ENCODE results near the gene GTF2H4. TPM values are rescaled to one million over a fixed set of nuclear protein-coding genes. Genes with fewer than 3 reads are reported as not detected.

GTF2H4 gene
- total and polyA plus RNA-seq, 10 of the 15 experiments (the other 5 are each of a cell fraction or from before 2014, with no cell fraction given): 1.1 to 43.8 (median 18.9) TPM

DNA sequence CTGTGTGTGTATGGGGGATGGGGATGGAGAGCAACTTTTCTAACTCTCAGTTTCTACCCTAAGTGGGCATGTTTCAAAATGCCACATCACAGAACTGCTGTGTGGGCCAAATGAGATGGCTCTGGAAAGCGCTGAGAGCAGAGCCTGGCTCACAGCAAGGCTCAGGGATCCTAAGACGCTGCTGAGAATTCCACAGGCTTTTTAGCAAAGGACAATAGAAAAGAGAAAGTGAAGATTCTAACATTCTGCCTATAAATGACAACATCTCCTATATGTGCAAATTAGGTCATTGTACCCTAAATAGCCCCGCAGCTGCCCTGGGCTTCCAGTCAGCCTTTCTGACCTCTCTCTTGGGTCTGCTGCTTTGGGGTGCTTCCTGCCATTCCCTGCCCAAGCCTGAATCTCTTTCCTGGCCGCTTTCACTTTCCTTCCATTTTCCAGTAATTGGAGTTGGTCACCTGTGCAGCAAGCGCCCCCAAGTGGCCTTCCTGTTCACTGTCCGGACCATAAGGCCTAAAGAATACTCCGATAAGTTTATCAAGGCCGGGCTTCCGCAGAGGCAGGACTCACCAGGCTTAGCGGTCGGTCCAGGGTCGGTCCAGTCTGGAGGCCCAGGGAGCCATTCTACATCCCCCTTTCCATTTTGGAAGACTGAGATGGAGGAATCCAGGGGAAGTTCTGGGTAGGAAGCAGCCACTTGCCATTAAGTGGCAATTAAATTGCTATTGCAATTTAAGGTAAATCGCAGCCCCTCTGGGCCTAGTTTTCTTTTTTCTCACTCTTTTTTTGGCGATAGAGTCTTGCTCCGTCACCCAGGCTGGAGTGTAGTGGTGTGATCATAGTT, 30.4 kb upstream of the GTF2H4 start (continued):
- TF ChIP-seq, protein P1, sequence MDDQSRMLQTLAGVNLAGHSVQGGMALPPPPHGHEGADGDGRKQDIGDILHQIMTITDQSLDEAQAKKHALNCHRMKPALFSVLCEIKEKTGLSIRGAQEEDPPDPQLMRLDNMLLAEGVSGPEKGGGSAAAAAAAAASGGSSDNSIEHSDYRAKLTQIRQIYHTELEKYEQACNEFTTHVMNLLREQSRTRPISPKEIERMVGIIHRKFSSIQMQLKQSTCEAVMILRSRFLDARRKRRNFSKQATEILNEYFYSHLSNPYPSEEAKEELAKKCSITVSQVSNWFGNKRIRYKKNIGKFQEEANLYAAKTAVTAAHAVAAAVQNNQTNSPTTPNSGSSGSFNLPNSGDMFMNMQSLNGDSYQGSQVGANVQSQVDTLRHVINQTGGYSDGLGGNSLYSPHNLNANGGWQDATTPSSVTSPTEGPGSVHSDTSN (IDR thresholded peaks at IDR 0.05; ENCODE audit: insufficient replicate concordance, low read depth, low read length): no peak
- TF ChIP-seq HDGF (IDR thresholded peaks at IDR 0.05) (no peak; the same call in 1 of the 2 replicates), PAX8 (IDR thresholded peaks at IDR 0.05) (no peak), IKZF1 (conservative IDR thresholded peaks at IDR 0.05) (peak; percentile 98), CBX5 (IDR thresholded peaks at IDR 0.05; ENCODE audit: low read depth) (no peak; the same call in 1 of the 2 replicates), NRF1 (conservative IDR thresholded peaks at IDR 0.05; ENCODE audit: low read depth, low read length) (no peak), RAD51 (IDR thresholded peaks at IDR 0.05) (no peak), RUNX3 (IDR thresholded peaks at IDR 0.05; ENCODE audit: low read length) (no peak; the same call in 1 of the 2 replicates), TCF3 (IDR thresholded peaks at IDR 0.05; ENCODE audit: borderline replicate concordance, insufficient read depth, low read depth, low read length) (no peak), SMC3 (IDR thresholded peaks at IDR 0.05; ENCODE audit: borderline replicate concordance, low read length) (peak; percentile 90), RBBP5 (conservative IDR thresholded peaks at IDR 0.05) (no peak), MYC (IDR thresholded peaks at IDR 0.05; ENCODE audit: insufficient read depth, insufficient read length, insufficient replicate concordance, low read length, severe bottlenecking) (no peak), SIX5 (IDR thresholded peaks at IDR 0.05; ENCODE audit: low read depth, low read length, severe bottlenecking) (no peak), BACH1 (IDR thresholded peaks at IDR 0.05; ENCODE audit: borderline replicate concordance) (0 out of 2 replicates have a peak, but pooled peaks have one; percentile 18), SIN3A (IDR thresholded peaks at IDR 0.05; ENCODE audit: low read depth, low read length) (no peak), DPF2 (IDR thresholded peaks at IDR 0.05) (0 out of 2 replicates have a peak, but pooled peaks have one; percentile 20), SUPT20H (IDR thresholded peaks at IDR 0.05; ENCODE audit: borderline replicate concordance, control insufficient read depth, low read depth, low read length) (no peak)
- TF ChIP-seq, protein P2, sequence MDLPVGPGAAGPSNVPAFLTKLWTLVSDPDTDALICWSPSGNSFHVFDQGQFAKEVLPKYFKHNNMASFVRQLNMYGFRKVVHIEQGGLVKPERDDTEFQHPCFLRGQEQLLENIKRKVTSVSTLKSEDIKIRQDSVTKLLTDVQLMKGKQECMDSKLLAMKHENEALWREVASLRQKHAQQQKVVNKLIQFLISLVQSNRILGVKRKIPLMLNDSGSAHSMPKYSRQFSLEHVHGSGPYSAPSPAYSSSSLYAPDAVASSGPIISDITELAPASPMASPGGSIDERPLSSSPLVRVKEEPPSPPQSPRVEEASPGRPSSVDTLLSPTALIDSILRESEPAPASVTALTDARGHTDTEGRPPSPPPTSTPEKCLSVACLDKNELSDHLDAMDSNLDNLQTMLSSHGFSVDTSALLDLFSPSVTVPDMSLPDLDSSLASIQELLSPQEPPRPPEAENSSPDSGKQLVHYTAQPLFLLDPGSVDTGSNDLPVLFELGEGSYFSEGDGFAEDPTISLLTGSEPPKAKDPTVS (IDR thresholded peaks at IDR 0.05; ENCODE audit: low read depth, low read length): no peak
- TF ChIP-seq, protein P3, sequence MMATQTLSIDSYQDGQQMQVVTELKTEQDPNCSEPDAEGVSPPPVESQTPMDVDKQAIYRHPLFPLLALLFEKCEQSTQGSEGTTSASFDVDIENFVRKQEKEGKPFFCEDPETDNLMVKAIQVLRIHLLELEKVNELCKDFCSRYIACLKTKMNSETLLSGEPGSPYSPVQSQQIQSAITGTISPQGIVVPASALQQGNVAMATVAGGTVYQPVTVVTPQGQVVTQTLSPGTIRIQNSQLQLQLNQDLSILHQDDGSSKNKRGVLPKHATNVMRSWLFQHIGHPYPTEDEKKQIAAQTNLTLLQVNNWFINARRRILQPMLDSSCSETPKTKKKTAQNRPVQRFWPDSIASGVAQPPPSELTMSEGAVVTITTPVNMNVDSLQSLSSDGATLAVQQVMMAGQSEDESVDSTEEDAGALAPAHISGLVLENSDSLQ (IDR thresholded peaks at IDR 0.05): no peak
- TF ChIP-seq, protein P4, sequence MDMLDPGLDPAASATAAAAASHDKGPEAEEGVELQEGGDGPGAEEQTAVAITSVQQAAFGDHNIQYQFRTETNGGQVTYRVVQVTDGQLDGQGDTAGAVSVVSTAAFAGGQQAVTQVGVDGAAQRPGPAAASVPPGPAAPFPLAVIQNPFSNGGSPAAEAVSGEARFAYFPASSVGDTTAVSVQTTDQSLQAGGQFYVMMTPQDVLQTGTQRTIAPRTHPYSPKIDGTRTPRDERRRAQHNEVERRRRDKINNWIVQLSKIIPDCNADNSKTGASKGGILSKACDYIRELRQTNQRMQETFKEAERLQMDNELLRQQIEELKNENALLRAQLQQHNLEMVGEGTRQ (IDR thresholded peaks at IDR 0.05; ENCODE audit: borderline replicate concordance, low read depth, low read length): no peak
- TF ChIP-seq, protein P5, sequence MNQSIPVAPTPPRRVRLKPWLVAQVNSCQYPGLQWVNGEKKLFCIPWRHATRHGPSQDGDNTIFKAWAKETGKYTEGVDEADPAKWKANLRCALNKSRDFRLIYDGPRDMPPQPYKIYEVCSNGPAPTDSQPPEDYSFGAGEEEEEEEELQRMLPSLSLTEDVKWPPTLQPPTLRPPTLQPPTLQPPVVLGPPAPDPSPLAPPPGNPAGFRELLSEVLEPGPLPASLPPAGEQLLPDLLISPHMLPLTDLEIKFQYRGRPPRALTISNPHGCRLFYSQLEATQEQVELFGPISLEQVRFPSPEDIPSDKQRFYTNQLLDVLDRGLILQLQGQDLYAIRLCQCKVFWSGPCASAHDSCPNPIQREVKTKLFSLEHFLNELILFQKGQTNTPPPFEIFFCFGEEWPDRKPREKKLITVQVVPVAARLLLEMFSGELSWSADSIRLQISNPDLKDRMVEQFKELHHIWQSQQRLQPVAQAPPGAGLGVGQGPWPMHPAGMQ (IDR thresholded peaks at IDR 0.05; ENCODE audit: borderline replicate concordance): no peak
- TF ChIP-seq, protein P6, sequence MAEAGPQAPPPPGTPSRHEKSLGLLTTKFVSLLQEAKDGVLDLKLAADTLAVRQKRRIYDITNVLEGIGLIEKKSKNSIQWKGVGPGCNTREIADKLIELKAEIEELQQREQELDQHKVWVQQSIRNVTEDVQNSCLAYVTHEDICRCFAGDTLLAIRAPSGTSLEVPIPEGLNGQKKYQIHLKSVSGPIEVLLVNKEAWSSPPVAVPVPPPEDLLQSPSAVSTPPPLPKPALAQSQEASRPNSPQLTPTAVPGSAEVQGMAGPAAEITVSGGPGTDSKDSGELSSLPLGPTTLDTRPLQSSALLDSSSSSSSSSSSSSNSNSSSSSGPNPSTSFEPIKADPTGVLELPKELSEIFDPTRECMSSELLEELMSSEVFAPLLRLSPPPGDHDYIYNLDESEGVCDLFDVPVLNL (IDR thresholded peaks at IDR 0.05; ENCODE audit: low read depth, low read length): no peak
